Renal cortex interstitium (tissue), 11 donors: ENCODE measurements around the gene GARIN5A. TPM values are rescaled to one million over a fixed set of nuclear protein-coding genes. Genes with fewer than 3 reads are reported as not detected.

Experiments used
- DNase-seq, 11 donors: peaks; one replicate each; pipeline ENCODE4 v3.0.0-alpha.2; 2013; ENCODE audit warnings: low read depth in 9 of 11, low spot score in 4 of 11; ENCODE audit errors: extremely low read depth in 1 of 11
- polyA plus RNA-seq, 3 donors: library from polyadenylated mRNA; unstranded; fragments of 120-200 nt; gene quantifications; one replicate each; pipeline ENCODE4 v1.2.1, GENCODE V29; 2013; ENCODE audit not compliant: insufficient read length in 3 of 3

GARIN5A gene
- polyA plus RNA-seq, 3 donors, result 6.9 to 10.6 (median 9.8) TPM

GRCh38 chr19:50512112-50512998 is 35.7 kb upstream of the GARIN5A start:
- DNase-seq, result no peak

DNA sequence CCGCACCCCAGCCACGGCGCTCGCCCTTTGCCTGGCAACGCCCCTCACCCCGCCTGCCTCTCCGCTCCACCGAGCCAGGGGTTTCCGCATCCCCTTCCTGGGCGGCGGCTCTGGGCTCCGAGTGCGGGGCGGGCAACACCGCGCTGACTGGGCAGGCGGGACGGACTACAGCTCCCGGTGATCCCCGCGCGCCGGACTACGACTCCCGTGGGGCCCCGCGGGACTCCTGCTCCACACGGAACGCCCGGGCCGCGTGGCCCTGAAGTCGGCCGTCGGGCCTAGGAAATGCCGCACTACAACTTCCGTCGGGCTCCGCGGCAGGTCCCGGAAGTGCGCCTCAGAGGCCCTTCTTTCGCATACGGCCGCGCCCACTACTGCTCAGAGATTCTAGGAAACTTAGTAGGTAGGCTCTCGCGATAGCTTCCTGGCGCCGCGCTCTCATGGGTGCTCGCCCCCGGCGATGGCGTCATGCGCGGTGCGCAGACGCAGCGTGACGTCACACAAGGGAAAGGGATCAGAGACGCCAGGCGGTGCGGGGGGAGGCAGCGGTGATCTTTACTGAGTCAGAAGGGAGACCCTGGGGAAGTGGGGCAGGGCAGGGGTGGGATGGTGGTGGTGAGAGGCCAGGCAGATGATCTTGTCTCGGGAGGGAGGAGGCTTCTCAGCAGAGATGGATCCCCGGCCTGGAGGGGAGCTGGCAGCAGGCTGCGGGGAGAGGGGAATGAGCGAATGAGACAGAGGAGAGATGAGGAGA is 34.6 kb upstream of the GARIN5A start, which contains the start of gene JOSD2:
Gene JOSD2 (minus strand): TSS at position 123 of the 754 bp plus-strand sequence. CDS start 760 bp downstream, outside the sequence.
- peak; percentile 95 to 99 (median 98) for DNase-seq

DNA sequence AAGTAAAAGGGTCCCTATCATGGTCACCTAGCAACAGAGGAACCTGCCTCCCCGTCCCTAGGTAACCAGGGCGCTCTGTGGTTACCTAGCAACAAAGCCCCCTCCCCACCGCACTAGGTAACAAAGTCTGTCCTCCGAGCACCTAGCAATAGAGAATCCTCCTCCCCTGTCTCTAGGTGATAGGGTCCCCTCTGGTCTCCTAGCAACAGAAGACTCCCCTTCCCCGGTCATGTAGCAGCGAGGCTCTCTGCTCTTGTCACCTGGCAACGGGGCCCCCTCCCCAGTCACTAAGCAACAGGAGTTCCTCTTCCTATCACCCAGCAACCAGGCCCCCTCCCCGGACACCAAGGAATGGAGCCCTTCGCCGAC is 34.0 kb upstream of the GARIN5A start:
- DNase-seq, result peak in 3 of 11 donors; percentile 65 to 80 (median 65)

GRCh38 chr19:50510121-50510670 is 33.5 kb upstream of the GARIN5A start:
- DNase-seq, result no peak

- DNase-seq, result no peak
Observed at GRCh38 chr19:50509366-50509765, 32.7 kb upstream of the GARIN5A start.

DNA sequence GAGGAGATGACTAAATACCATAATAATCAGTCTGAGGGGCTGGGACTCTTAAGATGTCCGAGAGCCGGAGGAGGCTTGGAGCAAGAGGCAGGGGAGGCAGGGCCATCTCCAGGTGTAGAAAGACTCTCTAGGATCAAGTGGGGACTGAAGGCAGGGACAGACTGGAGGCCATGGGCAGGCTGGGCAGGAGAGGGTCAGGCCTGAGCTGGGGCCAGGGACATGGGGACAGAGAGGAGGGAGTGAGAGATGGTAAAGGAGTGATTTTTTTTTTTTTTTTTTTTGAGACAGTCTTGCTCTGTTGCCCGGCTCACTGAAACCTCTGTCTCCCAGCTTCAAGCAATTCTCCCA is 32.2 kb upstream of the GARIN5A start:
- no peak for DNase-seq

GRCh38 chr19:50507376-50507775 is 30.7 kb upstream of the GARIN5A start:
- no peak for DNase-seq

DNA sequence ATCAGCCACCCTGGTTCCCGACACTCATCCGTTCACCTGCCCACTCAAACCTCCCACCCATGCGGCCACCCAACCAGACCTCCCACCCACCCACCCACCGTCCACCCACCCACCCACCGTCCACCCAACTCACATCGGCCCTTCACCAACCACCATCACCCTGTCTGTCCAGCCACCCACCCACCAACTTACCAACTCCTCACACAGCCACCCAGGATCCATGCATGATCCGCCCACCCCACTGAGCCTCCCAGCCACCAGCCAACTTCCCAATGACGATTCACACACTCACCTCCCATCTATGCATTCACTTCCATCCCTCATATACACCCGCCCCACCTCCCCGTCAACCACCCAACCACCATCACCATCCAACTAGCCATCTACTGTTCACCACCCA is 30.1 kb upstream of the GARIN5A start:
- DNase-seq, result no peak

GRCh38 chr19:50505856-50506611 is 29.4 kb upstream of the GARIN5A start:
- no peak for DNase-seq

GRCh38 chr19:50501568-50502475 is 25.2 kb upstream of the GARIN5A start:
- no peak for DNase-seq

GRCh38 chr19:50501186-50501567 is 24.5 kb upstream of the GARIN5A start:
- DNase-seq, result no peak

- DNase-seq, result no peak
Observed at GRCh38 chr19:50500753-50501151, 24.1 kb upstream of the GARIN5A start.

GRCh38 chr19:50500060-50500752 is 23.6 kb upstream of the GARIN5A start:
- no peak for DNase-seq

DNA sequence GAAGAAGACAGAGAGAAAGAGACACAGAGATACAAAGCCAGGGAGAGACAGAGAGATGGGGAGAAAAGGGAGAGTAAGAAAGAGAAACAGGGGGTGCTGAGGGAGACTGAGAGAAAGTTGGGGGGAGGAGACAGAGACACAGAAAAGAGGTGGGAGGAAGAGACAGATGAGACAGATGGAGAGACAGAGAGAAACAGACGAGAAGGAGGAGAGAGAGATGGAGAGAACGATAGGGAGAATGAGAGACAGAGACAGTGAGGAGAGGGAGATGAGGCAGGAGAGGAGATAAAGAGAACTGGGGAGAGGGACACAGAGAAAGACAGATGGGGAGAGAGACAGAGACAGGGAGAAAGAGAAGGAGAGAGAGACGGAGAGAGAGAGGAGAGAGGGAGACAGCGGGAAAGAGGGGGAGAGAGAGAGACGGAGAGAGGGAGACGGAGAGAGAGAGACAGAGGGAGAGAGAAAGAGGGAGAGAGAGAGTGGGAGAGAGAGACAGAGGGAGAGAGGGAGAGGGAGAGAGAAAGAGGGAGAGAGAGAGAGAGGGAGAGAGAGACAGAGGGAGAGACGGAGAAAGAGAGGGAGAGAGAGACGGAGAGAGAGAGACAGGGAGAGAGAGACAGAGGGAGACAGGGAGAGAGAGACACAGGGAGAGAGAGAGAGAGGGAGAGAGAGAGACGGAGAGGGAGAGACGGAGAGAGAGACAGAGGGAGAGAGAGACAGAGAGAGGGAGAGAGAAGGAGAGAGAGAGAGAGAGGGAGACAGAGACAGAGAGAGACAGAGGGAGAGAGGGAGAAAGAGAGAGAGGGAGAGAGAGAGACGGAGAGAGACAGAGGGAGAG is 21.8 kb upstream of the GARIN5A start:
- DNase-seq, result no peak

DNA sequence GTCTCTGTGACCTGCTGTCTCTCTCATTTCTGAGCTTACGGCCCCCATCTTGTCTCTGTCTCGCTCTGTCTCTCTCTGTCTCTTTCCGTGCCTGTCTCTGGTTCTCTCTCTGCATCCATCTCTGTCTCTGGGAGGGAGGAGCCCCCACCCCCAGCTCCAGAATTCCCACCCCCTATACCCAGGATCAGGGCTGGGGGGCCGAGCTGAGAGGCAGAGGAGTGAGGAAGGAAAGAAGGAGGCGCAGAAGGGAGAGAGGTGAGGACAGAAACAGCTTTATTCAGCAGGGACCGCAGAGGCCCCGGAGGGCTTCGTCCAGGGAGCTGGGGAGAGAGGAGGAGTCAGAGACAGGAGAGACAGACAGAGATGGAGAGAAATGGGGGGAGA is 20.4 kb upstream of the GARIN5A start:
- DNase-seq, result no peak

DNA sequence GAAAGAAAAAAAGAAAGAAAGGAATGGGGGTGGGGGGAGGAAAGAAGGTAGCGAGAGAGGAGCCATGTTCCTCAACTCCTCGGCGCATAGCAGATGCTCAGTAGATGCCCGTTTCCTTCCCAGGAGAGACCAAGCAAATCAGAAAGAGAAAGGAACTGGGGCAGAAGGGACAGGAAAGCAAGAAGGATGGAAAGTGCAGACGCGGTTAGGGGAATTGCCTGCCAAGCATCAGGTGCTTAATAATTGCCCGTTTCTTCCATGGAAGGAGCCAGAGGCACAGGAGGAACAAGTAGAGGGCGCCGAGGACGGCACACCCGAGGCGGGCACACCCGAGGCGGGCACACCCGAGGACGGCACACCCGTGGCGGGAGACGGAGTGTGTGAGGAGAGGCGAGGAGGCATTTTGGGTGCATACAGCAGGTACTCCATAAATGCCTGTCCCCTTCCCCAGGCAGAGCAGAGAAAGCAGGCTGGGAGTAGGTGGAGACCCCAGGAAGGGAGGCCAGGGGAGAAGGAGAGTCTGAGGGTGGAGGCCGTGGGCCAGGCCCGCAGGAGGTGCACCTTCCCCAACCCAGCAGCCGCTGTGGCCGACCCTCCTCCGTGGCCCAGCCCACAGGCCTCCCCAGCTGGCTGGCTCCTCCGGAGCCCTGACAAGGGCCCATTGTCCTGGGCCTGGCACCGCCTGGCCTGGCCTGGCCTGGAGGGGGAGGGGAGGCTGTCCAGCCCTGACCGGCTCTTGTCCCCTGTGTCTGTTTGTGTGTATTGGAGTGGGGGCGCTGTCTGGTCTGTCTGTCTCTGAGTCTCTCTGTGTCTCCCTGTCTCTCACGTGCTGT is 19.8 kb upstream of the GARIN5A start:
- DNase-seq, result no peak
